Esophagus (tissue), 2 donors: ENCODE data around the gene ITGAL. TPM values are rescaled to one million over a fixed set of nuclear protein-coding genes. Genes with fewer than 3 reads are reported as not detected.
"Not testable (repeated sequence)": the region's sequence is repeated elsewhere in the genome, so short reads cannot be mapped to it uniquely, and the experiment has no call there.

Source experiments
- H3K27ac ChIP-seq, 2 donors: one replicate each; pipeline ENCODE4 v1.5.1; 2013; ENCODE audit warnings: low read depth in 2 of 2, mild to moderate bottlenecking in 2 of 2, inconsistent platforms in 1 of 2, low read length in 1 of 2, moderate library complexity in 1 of 2
- H3K27me3 ChIP-seq, 2 donors: one replicate each; pipeline ENCODE4 v1.6.1; 2013; ENCODE audit warnings: low read length in 2 of 2, control low read depth in 1 of 2, mild to moderate bottlenecking in 1 of 2; ENCODE audit not compliant: insufficient read depth in 2 of 2, control insufficient read depth in 1 of 2
- H3K36me3 ChIP-seq, 2 donors: one replicate each; pipeline ENCODE4 v1.6.1; 2013; ENCODE audit warnings: low read length in 1 of 2; ENCODE audit not compliant: control insufficient read depth in 2 of 2, insufficient read depth in 2 of 2
- H3K4me1 ChIP-seq, 2 donors: one replicate each; pipeline ENCODE4 v1.6.1; 2013; ENCODE audit warnings: low read length in 1 of 2; ENCODE audit not compliant: control insufficient read depth in 2 of 2, insufficient read depth in 2 of 2
- H3K4me3 ChIP-seq, 2 donors: one replicate each; pipeline ENCODE4 v1.5.1; 2013; ENCODE audit warnings: low read length in 2 of 2, mild to moderate bottlenecking in 2 of 2, low read depth in 1 of 2, moderate library complexity in 1 of 2
- H3K9me3 ChIP-seq, 2 donors: one replicate each; pipeline ENCODE4 v1.6.1; 2013; ENCODE audit warnings: mild to moderate bottlenecking in 2 of 2, low read depth in 1 of 2, low read length in 1 of 2, moderate library complexity in 1 of 2; ENCODE audit not compliant: control insufficient read depth in 2 of 2, insufficient read depth in 1 of 2
- whole genome bisulfite sequencing, 2 donors: extraction: QIAGEN DNeasy Blood & Tissue Kit; methylation state at CpG; one replicate each; pipeline ENCODE4 v1.1.7; 2013; 5-methylcytosine and 5-hydroxymethylcytosine counted together
- polyA plus RNA-seq, 2 donors: library from polyadenylated mRNA; stranded (reverse); fragments of 200-250 nt; gene quantifications; one replicate each; pipeline ENCODE4 v1.2.3, GENCODE V29; 2013
- donor health status: healthy with polysubstance abuse.
- donor health status: Bipolar disorder and iron deficiency.

Gene ITGAL
- polyA plus RNA-seq, 2 donors = 2.2 to 2.5 TPM

DNA sequence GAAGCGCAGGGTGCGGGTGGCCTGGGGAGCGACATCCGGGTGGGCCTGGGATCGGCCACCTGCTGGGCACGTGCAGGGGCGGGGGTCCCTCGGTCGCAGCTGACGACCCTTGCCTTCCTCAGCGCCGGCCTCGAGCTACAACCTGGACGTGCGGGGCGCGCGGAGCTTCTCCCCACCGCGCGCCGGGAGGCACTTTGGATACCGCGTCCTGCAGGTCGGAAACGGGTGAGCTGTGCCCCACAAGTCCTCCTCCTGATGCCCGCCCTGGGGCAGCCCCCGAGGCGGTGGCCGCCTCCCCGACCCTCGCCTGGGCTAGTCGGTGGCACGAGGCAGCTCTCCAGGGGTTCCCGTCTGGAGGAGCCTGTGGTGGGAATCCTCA lies 1.5 kb downstream of the ITGAL start:
- Histone ChIP-seq H3K36me3 (no peaks in the 10 kb centered on the region), H3K4me1 (no peaks in the 10 kb centered on the region), H3K27me3 (no peaks in the 10 kb centered on the region), H3K4me3 (peak overlapping the region; percentile 13 to 36), H3K27ac (peak overlapping the region in 1 of 2 donors; percentile 22), H3K9me3 (no peaks in the 10 kb centered on the region)
- 25 to 42% methylated on average over 35 of the region's 35 CpGs for WGBS, 2 donors

DNA sequence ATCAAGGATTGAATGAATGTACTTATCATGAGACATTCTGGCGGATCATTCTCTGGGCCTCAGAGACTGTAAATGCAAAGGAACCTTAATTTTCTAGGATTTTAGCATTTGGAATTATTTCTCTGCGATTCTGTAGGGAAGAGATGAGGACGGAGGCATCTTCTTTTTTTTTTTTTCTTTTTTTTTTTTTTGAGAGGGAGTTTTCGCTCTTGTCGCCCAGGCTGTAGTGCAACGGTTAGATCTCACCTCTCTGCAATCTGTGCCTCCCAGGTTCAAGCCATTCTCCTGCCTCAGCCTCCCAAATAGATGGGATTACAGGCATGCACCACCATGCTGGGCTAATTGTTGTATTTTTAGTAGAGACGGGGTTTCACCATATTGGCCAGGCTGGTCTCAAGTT lies 2.1 kb downstream of the ITGAL start:
- WGBS, 2 donors = 82 to 83% methylated on average over 7 of the region's 7 CpGs
- no peaks in the 10 kb centered on the region for H3K4me1 ChIP-seq
- H3K4me3 ChIP-seq = peak overlapping the region; percentile 13 to 36
- H3K9me3 ChIP-seq = no peaks in the 10 kb centered on the region
- no peak overlapping the region for H3K27ac ChIP-seq
- H3K27me3 ChIP-seq = no peaks in the 10 kb centered on the region
- no peaks in the 10 kb centered on the region for H3K36me3 ChIP-seq

DNA sequence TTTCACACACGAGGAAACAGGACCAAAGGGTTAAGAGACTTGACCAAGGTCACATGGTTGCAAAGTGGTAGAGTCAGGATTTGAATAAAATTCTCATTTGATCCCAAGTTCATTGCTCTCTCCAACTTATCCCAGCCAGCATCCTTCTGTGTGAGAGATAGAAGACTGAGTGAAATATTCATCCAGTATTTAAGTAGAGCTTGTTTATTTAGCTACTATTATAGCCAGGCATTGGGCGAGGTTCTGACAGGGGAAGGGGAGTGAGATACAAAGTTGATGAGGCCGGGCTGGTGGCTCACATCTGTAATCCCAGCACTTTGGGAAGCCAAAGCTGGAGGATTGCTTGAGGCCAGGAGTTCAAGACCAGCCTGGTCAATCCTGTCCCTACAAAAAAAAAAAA lies 4.4 kb downstream of the ITGAL start:
- Histone ChIP-seq H3K4me3 (no peak overlapping the region), H3K4me1 (no peaks in the 10 kb centered on the region), H3K36me3 (no peaks in the 10 kb centered on the region), H3K27me3 (no peaks in the 10 kb centered on the region), H3K27ac (no peak overlapping the region), H3K9me3 (no peaks in the 10 kb centered on the region)
- WGBS, 2 donors = 66 to 67% methylated on average over 3 of the region's 3 CpGs

DNA sequence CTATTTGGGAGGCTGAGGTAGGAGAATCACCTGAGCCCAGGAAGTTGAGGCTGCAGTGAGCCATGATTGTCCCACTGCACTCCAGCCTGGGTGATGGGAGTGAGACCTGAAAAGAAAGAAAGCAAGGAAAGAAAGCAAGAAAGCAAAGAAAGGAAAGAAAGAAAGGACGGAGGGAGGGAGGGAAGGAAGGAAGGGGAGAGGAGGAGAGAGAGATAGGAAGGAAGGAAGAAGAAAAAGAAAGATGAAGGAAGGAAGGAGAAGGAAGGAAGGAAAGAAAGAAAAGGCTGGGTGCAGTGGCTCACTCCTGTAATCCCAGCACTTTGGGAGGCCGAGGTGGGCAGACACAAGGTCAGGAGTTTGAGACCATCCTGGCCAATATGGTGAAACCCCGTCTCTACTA lies 5.2 kb downstream of the ITGAL start:
- not testable (repeated sequence) for H3K4me3 ChIP-seq, H3K36me3 ChIP-seq, H3K27ac ChIP-seq, H3K27me3 ChIP-seq, H3K9me3 ChIP-seq, H3K4me1 ChIP-seq
- WGBS, 2 donors = 86 to 91% methylated on average over 3 of the region's 3 CpGs

DNA sequence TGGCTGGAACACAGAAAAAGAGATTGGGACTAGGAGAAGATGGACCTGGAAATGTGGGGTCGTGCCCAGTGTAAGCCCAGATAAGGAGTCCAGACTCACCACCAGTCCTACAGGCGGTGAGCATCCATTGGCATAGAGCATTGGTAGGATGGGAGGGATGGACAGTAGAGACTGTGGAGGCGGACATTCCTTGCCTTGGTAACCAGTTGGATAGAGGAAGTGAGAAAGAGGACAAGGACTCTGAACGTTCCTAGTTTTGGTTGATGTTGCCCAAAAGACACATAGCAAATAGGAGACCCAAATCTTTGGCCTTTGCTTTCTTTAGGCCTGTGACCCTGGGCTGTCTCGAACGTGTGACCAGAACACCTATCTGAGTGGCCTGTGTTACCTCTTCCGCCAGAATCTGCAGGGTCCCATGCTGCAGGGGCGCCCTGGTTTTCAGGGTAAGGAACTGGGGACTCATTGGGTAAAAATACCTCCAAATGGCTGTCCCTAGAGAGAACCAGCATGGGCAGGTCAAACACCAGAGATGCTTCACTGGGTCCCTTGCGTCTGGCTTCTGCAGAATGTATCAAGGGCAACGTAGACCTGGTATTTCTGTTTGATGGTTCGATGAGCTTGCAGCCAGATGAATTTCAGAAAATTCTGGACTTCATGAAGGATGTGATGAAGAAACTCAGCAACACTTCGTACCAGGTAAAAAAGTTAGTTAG lies 6.4 kb downstream of the ITGAL start:
- no peaks in the 10 kb centered on the region for H3K27me3 ChIP-seq
- H3K4me3 ChIP-seq = no peak overlapping the region
- no peaks in the 10 kb centered on the region for H3K4me1 ChIP-seq
- no peak overlapping the region for H3K27ac ChIP-seq
- no peaks in the 10 kb centered on the region for H3K36me3 ChIP-seq
- no peaks in the 10 kb centered on the region for H3K9me3 ChIP-seq
- WGBS, 2 donors = 88 to 91% methylated on average over 12 of the region's 12 CpGs

DNA sequence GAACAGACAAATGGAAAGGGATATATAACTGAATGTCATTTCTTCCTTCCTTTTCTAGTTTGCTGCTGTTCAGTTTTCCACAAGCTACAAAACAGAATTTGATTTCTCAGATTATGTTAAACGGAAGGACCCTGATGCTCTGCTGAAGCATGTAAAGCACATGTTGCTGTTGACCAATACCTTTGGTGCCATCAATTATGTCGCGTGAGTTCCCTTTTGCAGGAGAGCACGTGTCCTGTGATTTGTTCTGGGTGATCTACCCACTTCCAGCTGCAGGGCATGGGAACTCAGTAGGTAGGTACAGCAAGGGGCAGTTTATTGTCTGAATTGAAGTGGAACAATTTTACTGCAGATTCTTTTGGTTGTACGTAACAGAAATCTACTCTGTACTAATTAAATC lies 8.8 kb downstream of the ITGAL start:
- H3K27me3 ChIP-seq = no peaks in the 10 kb centered on the region
- H3K4me1 ChIP-seq = no peaks in the 10 kb centered on the region
- no peak overlapping the region for H3K27ac ChIP-seq
- H3K36me3 ChIP-seq = no peaks in the 10 kb centered on the region
- no peak overlapping the region for H3K4me3 ChIP-seq
- no peaks in the 10 kb centered on the region for H3K9me3 ChIP-seq
- 80 to 84% methylated on average over 5 of the region's 5 CpGs for WGBS, 2 donors

DNA sequence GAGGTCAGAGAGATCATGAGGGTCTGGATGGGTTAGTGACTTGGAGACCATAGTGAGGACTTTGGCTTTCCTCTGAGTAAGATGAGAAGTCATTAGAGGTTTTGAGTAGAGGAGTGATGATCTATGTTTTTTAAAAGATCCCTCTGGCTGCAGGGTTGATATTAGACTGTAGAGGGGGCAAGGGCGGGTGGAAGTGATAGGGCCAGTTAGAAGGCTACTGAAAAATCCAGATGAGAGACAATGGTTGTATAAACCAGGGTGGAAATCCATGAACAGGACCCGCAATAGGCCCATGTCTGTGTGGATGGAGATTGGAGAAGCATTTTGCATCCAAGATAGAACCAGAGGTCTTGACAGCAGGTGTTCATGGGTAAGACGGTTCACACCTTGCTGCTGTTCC lies 9.8 kb downstream of the ITGAL start:
- H3K27me3 ChIP-seq = no peaks in the 10 kb centered on the region
- no peak overlapping the region for H3K27ac ChIP-seq
- WGBS, 2 donors = 90 to 92% methylated on average over 3 of the region's 3 CpGs
- H3K9me3 ChIP-seq = no peaks in the 10 kb centered on the region
- H3K4me3 ChIP-seq = no peak overlapping the region
- no peaks in the 10 kb centered on the region for H3K36me3 ChIP-seq
- H3K4me1 ChIP-seq = no peaks in the 10 kb centered on the region

DNA sequence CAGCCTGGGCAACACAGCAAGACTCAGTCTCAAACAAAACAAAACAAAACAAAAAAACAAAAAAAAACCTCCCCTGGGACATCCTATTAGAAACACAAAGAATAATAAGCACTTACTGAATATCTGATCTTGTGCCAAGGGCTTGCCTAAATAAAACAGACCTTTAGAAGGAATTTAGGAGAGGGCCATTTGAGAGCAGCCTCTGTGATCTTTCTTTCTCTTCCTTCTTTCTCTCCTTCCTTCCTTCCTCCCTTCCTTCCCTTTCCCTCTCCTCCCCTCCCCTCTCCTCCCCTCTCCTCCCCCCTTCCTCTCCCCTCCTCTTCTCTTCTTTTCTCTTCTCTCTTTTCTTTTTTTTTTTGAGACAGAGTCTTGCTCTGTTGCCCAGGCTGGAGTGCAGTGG lies 12.3 kb downstream of the ITGAL start:
- Histone ChIP-seq H3K36me3 (no peaks in the 10 kb centered on the region), H3K9me3 (no peaks in the 10 kb centered on the region), H3K27ac (no peak overlapping the region), H3K27me3 (no peaks in the 10 kb centered on the region), H3K4me3 (no peak overlapping the region), H3K4me1 (no peaks in the 10 kb centered on the region)

DNA sequence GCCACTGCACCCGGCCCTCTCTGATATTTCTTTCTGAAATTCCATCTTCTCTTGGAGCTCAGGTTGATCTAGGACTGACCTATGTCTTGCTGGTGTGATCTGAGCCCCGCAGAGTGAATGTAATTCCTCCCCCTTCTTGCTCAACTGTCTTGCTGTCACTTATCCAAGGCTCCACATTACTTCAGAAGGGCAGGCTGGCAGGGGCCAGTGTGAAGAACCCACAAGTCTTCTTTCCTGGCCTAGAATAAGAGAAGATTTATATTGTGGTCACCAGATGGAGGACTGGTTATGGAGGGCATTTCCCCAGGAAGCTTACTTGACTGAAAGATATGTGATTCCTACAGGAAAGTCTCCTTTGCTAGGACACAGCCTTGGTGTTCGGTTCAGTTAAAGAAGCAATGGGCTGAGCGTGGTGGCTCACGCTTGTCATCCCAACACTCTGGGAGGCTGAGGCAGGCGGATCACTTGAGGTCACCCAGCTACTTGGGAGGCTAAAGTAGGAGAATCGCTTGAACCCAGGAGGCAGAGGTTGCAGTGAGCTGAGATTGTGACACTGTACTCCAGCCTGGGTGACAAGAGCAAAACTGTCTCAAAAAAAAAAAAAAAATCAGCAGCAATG lies 13.4 kb downstream of the ITGAL start:
- WGBS, 2 donors = 89 to 95% methylated on average over 7 of the region's 7 CpGs
- Histone ChIP-seq H3K4me3 (no peak overlapping the region), H3K4me1 (no peaks in the 10 kb centered on the region), H3K27me3 (no peaks in the 10 kb centered on the region), H3K9me3 (no peaks in the 10 kb centered on the region), H3K36me3 (no peaks in the 10 kb centered on the region), H3K27ac (no peak overlapping the region)
